MV-4-11 (cell line): ENCODE data around the gene CYB5D1.

Experiments used
- DNase-seq: peaks from one replicate; lab custom pipeline; 2025; lab: John Stamatoyannopoulos, UW

Gene CYB5D1

GRCh38 chr17:7857713-7858521 lies at the start of gene CYB5D1:
CYB5D1 (plus strand) TSS chr17:7858003; CDS start chr17:7858135, 132 bp downstream.
- peak; percentile 96 for DNase-seq

GRCh38 chr17:7809086-7809790 lies 48.6 kb upstream of the CYB5D1 start:
- no peak for DNase-seq

GRCh38 chr17:7809791-7810343 lies 47.9 kb upstream of the CYB5D1 start:
- DNase-seq, result peak; percentile 26

GRCh38 chr17:7811251-7811650 lies 46.6 kb upstream of the CYB5D1 start:
- DNase-seq, result no peak

GRCh38 chr17:7814969-7815368 lies 42.8 kb upstream of the CYB5D1 start:
- DNase-seq, result no peak

- no peak for DNase-seq
Measured at GRCh38 chr17:7816926-7817642, 40.7 kb upstream of the CYB5D1 start.

- DNase-seq, result no peak
Measured at GRCh38 chr17:7817643-7817964, 40.2 kb upstream of the CYB5D1 start.

GRCh38 chr17:7818026-7818425 lies 39.8 kb upstream of the CYB5D1 start:
- DNase-seq, result no peak

GRCh38 chr17:7818746-7819645 lies 38.8 kb upstream of the CYB5D1 start:
- DNase-seq, result no peak

GRCh38 chr17:7820231-7820630 lies 37.6 kb upstream of the CYB5D1 start:
- DNase-seq, result no peak

GRCh38 chr17:7822126-7822525 lies 35.7 kb upstream of the CYB5D1 start:
- DNase-seq, result no peak

GRCh38 chr17:7823581-7824001 lies 34.2 kb upstream of the CYB5D1 start:
- DNase-seq, result no peak

GRCh38 chr17:7824021-7824924 lies 33.5 kb upstream of the CYB5D1 start:
- DNase-seq, result no peak

GRCh38 chr17:7825206-7825990 lies 32.4 kb upstream of the CYB5D1 start:
- DNase-seq, result no peak

- DNase-seq, result no peak
Measured at GRCh38 chr17:7830616-7831015, 27.2 kb upstream of the CYB5D1 start.

- no peak for DNase-seq
Measured at GRCh38 chr17:7831233-7831632, 26.6 kb upstream of the CYB5D1 start.

- DNase-seq, result no peak
Measured at GRCh38 chr17:7832431-7832830, 25.4 kb upstream of the CYB5D1 start.

- DNase-seq, result no peak
Measured at GRCh38 chr17:7833011-7833794, 24.6 kb upstream of the CYB5D1 start.
